Activated naive CD4-positive, alpha-beta T cell (primary cell): ENCODE data around the gene GEMIN2.
"Not testable (repeated sequence)": the region's sequence is repeated elsewhere in the genome, so short reads cannot be mapped to it uniquely, and the experiment has no call there.

Experiments used
- DNase-seq, 4 experiments: peaks; one replicate each; lab custom pipeline; 2025; lab: John Stamatoyannopoulos, UW

The GEMIN2 gene

GRCh38 chr14:39109893-39110715 lies 4.0 kb upstream of the GEMIN2 start:
- DNase-seq: no peak

GRCh38 chr14:39113685-39114072 lies 444 bp upstream of the GEMIN2 start:
- no peak for DNase-seq

GRCh38 chr14:39122330-39123138 lies 8.4 kb downstream of the GEMIN2 start:
- DNase-seq: no peak

GRCh38 chr14:39137835-39138234 lies 23.7 kb downstream of the GEMIN2 start:
- not testable (repeated sequence) for DNase-seq

GRCh38 chr14:39138440-39138839 lies 24.3 kb downstream of the GEMIN2 start:
- DNase-seq: no peak

GRCh38 chr14:39140170-39140569 lies 26.0 kb downstream of the GEMIN2 start:
- DNase-seq: no peak

GRCh38 chr14:39141623-39142022 lies 27.5 kb downstream of the GEMIN2 start:
- DNase-seq: not testable (repeated sequence)

GRCh38 chr14:39143226-39143625 lies 29.1 kb downstream of the GEMIN2 start:
- not testable (repeated sequence) for DNase-seq

GRCh38 chr14:39145266-39145966 lies 31.3 kb downstream of the GEMIN2 start:
- no peak for DNase-seq

GRCh38 chr14:39154594-39155189 lies 40.6 kb downstream of the GEMIN2 start:
- no peak for DNase-seq

GRCh38 chr14:39157491-39157890 lies 43.4 kb downstream of the GEMIN2 start:
- no peak for DNase-seq

- DNase-seq: no peak
Observed at GRCh38 chr14:39158222-39158858, 44.2 kb downstream of the GEMIN2 start.

GRCh38 chr14:39160494-39160893 lies 46.4 kb downstream of the GEMIN2 start:
- no peak for DNase-seq

GRCh38 chr14:39167797-39168320 lies 53.7 kb downstream of the GEMIN2 start:
- not testable (repeated sequence) for DNase-seq

- DNase-seq: no peak
Observed at GRCh38 chr14:39168591-39168990, 54.5 kb downstream of the GEMIN2 start.

- DNase-seq: no peak
Observed at GRCh38 chr14:39169541-39169900, 55.4 kb downstream of the GEMIN2 start.

- DNase-seq: no peak
Observed at GRCh38 chr14:39173198-39173597, 59.1 kb downstream of the GEMIN2 start.

GRCh38 chr14:39174560-39175444 lies 60.7 kb downstream of the GEMIN2 start, which contains the start of gene PNN:
Gene PNN (plus strand): TSS chr14:39175254. CDS start chr14:39175280, 26 bp downstream.
- DNase-seq: peak; percentile 86 to 93 (median 90)

GRCh38 chr14:39175445-39176262 lies 61.5 kb downstream of the GEMIN2 start:
- peak in 3 of 4 experiments; percentile 21 to 50 (median 38) for DNase-seq
